Ovary (tissue), 3 donors: ENCODE measurements around the gene UTP14C.

ENCODE experiments used
- CTCF ChIP-seq, 3 donors: fragments of 450-650 bp in 2 of 3; fragments of 200-600 bp in 1 of 3; IDR thresholded peaks; one replicate each; pipeline versions ENCODE4 v1.5.1 to v1.8.0; 2016 to 2022; ENCODE audit warnings: antibody characterized with exemption in 3 of 3, mild to moderate bottlenecking in 1 of 3
- EP300 ChIP-seq: sonication (generic); formaldehyde crosslinking; IDR thresholded peaks from one replicate; pipeline ENCODE4 v1.6.1; 2017; ENCODE audit warnings: antibody characterized with exemption
- POLR2A ChIP-seq: fragments of 450-650 bp; IDR thresholded peaks from one replicate; pipeline ENCODE4 v1.6.1; 2017; ENCODE audit warnings: antibody characterized with exemption, mild to moderate bottlenecking, moderate library complexity
- donor health status: DM: no; HTN: no; CAD: no.

GRCh38 chr13:52067237-52067636 is 42.7 kb downstream of the UTP14C start:
- TF ChIP-seq CTCF (IDR thresholded peaks at IDR 0.05) (no peak), EP300 (no peak), POLR2A (no peak)
